ENCODE measurements around the gene CCDC183.

- no peak for TF ChIP-seq CTCF (IDR thresholded peaks at IDR 0.05 in 8 of 11, conservative IDR thresholded peaks at IDR 0.05 in 3 of 11)
- TF ChIP-seq POLR2AphosphoS5 (IDR thresholded peaks at IDR 0.05) = no peak
- no peak for TF ChIP-seq POLR2A (IDR thresholded peaks at IDR 0.05)
Measured at GRCh38 chr9:136815422-136815782, 19.3 kb downstream of the CCDC183 start.

All from spleen (tissue), 7 donors.